ENCODE measurements around the gene ASTL. TPM values are rescaled to one million over a fixed set of nuclear protein-coding genes. Genes with fewer than 3 reads are reported as not detected.

The ASTL gene
- total and polyA plus RNA-seq, 2 experiments from 2014 or later: not detected

- H3K9me2 ChIP-seq (replicated peaks; ENCODE audit: insufficient read depth): no peaks in the 10 kb centered on the region
- H3K36me3 ChIP-seq (replicated peaks; ENCODE audit: insufficient read depth, low read depth): no peaks in the 10 kb centered on the region
- DNase-seq (ENCODE audit: low spot score): peak; percentile 34
- H4K20me1 ChIP-seq (ENCODE audit: insufficient read depth, poor library complexity, severe bottlenecking): no peaks in the 10 kb centered on the region
- H3K9me3 ChIP-seq (ENCODE audit: low read depth): no peaks in the 10 kb centered on the region
- H3K27me3 ChIP-seq: no peaks in the 10 kb centered on the region
- H3K79me2 ChIP-seq: no peaks in the 10 kb centered on the region
- 77% methylated on average over 12 of the region's 12 CpGs for WGBS (ENCODE audit: low lambda C conversion rate, missing lambda C conversion rate)
- H3K4me2 ChIP-seq: no peak overlapping the region
- no peaks in the 10 kb centered on the region for H3K4me1 ChIP-seq (ENCODE audit: insufficient read depth)
- H3K4me3 ChIP-seq: no peak overlapping the region
- H2AFZ ChIP-seq: no peak overlapping the region
- no peak for TF ChIP-seq EZH2 (IDR thresholded peaks at IDR 0.05; ENCODE audit: borderline replicate concordance)
- TF ChIP-seq CTCF (IDR thresholded peaks at IDR 0.05; ENCODE audit: poor library complexity): no peak
- no peak for TF ChIP-seq EZH2phosphoT487 (IDR thresholded peaks at IDR 0.05; ENCODE audit: low read depth, severe bottlenecking, unreplicated experiment)
- no peak overlapping the region for H3K27ac ChIP-seq
Measured at GRCh38 chr2:96090196-96090926, 47.9 kb downstream of the ASTL start.

- Histone ChIP-seq H3K27ac (no peak overlapping the region), H3K9me3 (ENCODE audit: low read depth) (no peaks in the 10 kb centered on the region), H3K4me2 (no peak overlapping the region), H3K79me2 (no peaks in the 10 kb centered on the region), H3K4me1 (ENCODE audit: insufficient read depth) (no peaks in the 10 kb centered on the region), H3K27me3 (no peaks in the 10 kb centered on the region), H2AFZ (no peak overlapping the region), H4K20me1 (ENCODE audit: insufficient read depth, poor library complexity, severe bottlenecking) (no peaks in the 10 kb centered on the region), H3K9me2 (replicated peaks; ENCODE audit: insufficient read depth) (no peaks in the 10 kb centered on the region), H3K36me3 (replicated peaks; ENCODE audit: insufficient read depth, low read depth) (no peaks in the 10 kb centered on the region), H3K4me3 (no peak overlapping the region)
- TF ChIP-seq EZH2 (IDR thresholded peaks at IDR 0.05; ENCODE audit: borderline replicate concordance) (no peak), CTCF (IDR thresholded peaks at IDR 0.05; ENCODE audit: poor library complexity) (no peak), EZH2phosphoT487 (IDR thresholded peaks at IDR 0.05; ENCODE audit: low read depth, severe bottlenecking, unreplicated experiment) (no peak)
- DNase-seq (ENCODE audit: low spot score): no peak
- 84% methylated on average over 22 of the region's 22 CpGs for WGBS (ENCODE audit: low lambda C conversion rate, missing lambda C conversion rate)
Measured at GRCh38 chr2:96089356-96090195, 48.7 kb downstream of the ASTL start.

- Histone ChIP-seq H3K9me2 (replicated peaks; ENCODE audit: insufficient read depth) (no peaks in the 10 kb centered on the region), H4K20me1 (ENCODE audit: insufficient read depth, poor library complexity, severe bottlenecking) (no peaks in the 10 kb centered on the region), H3K79me2 (no peaks in the 10 kb centered on the region), H3K4me1 (ENCODE audit: insufficient read depth) (no peaks in the 10 kb centered on the region), H3K4me2 (no peak overlapping the region), H3K4me3 (no peak overlapping the region), H3K27ac (no peak overlapping the region), H3K9me3 (ENCODE audit: low read depth) (no peaks in the 10 kb centered on the region), H3K27me3 (no peaks in the 10 kb centered on the region), H3K36me3 (replicated peaks; ENCODE audit: insufficient read depth, low read depth) (no peaks in the 10 kb centered on the region), H2AFZ (no peak overlapping the region)
- WGBS (ENCODE audit: low lambda C conversion rate, missing lambda C conversion rate): 87% methylated on average over 18 of the region's 19 CpGs
- no peak for DNase-seq (ENCODE audit: low spot score)
- TF ChIP-seq EZH2phosphoT487 (IDR thresholded peaks at IDR 0.05; ENCODE audit: low read depth, severe bottlenecking, unreplicated experiment): no peak
- no peak for TF ChIP-seq CTCF (IDR thresholded peaks at IDR 0.05; ENCODE audit: poor library complexity)
- no peak for TF ChIP-seq EZH2 (IDR thresholded peaks at IDR 0.05; ENCODE audit: borderline replicate concordance)
Measured at GRCh38 chr2:96088340-96089335, 49.7 kb downstream of the ASTL start.
